Tibial nerve (tissue), 3 donors: ENCODE results near the gene IGFL2.

ENCODE experiments used
- EP300 ChIP-seq, 2 donors: sonication (generic); formaldehyde crosslinking; IDR thresholded peaks; one replicate each; pipeline ENCODE4 v1.6.1; 2017; ENCODE audit warnings: antibody characterized with exemption in 2 of 2, mild to moderate bottlenecking in 1 of 2
- POLR2A ChIP-seq, 2 donors: fragments of 450-650 bp; IDR thresholded peaks; one replicate each; pipeline ENCODE4 v1.6.1; 2017; ENCODE audit warnings: antibody characterized with exemption in 2 of 2, mild to moderate bottlenecking in 2 of 2, moderate library complexity in 2 of 2

GRCh38 chr19:46142294-46142693 lies 5.7 kb upstream of the IGFL2 start:
- TF ChIP-seq EP300 (IDR thresholded peaks at IDR 0.05) (no peak), POLR2A (IDR thresholded peaks at IDR 0.05) (no peak)
